Activated CD8-positive, alpha-beta memory T cell treated with anti-CD3 and anti-CD28 coated beads for 24 hours (primary cell): ENCODE results near the gene RAPGEF5.

ENCODE experiments used
- DNase-seq: peaks from one replicate; pipeline ENCODE4 v3.0.0-alpha.2; 2020

RAPGEF5 gene

GRCh38 chr7:22378199-22378980 is 21.4 kb upstream of the RAPGEF5 start:
- DNase-seq = no peak

GRCh38 chr7:22377703-22378102 is 20.7 kb upstream of the RAPGEF5 start:
- no peak for DNase-seq

- no peak for DNase-seq
These were observed 18.6 kb upstream of the RAPGEF5 start for GRCh38 chr7:22375359-22376048.

- DNase-seq = no peak
These were observed 17.0 kb upstream of the RAPGEF5 start for GRCh38 chr7:22373911-22374310.

GRCh38 chr7:22373388-22373787 is 16.4 kb upstream of the RAPGEF5 start:
- DNase-seq = no peak

- DNase-seq = no peak
These were observed 15.9 kb upstream of the RAPGEF5 start for GRCh38 chr7:22372863-22373262.

GRCh38 chr7:22371878-22372277 is 14.9 kb upstream of the RAPGEF5 start:
- DNase-seq = no peak

- no peak for DNase-seq
These were observed 7.9 kb upstream of the RAPGEF5 start for GRCh38 chr7:22364900-22365299.

- DNase-seq = no peak
These were observed 6.9 kb upstream of the RAPGEF5 start for GRCh38 chr7:22363756-22364422.

GRCh38 chr7:22361795-22362194 is 4.8 kb upstream of the RAPGEF5 start:
- DNase-seq = no peak

GRCh38 chr7:22361320-22361719 is 4.4 kb upstream of the RAPGEF5 start:
- no peak for DNase-seq

- DNase-seq = no peak
These were observed 2.1 kb upstream of the RAPGEF5 start for GRCh38 chr7:22358820-22359697.

GRCh38 chr7:22357311-22358175 is 589 bp upstream of the RAPGEF5 start:
- no peak for DNase-seq

- DNase-seq = no peak
These were observed 803 bp downstream of the RAPGEF5 start for GRCh38 chr7:22356010-22356691.

GRCh38 chr7:22355620-22356009 is 1.3 kb downstream of the RAPGEF5 start:
- DNase-seq = no peak

GRCh38 chr7:22354462-22354861 is 2.5 kb downstream of the RAPGEF5 start:
- no peak for DNase-seq

GRCh38 chr7:22352887-22353286 is 4.1 kb downstream of the RAPGEF5 start:
- DNase-seq = no peak

GRCh38 chr7:22351878-22352277 is 5.1 kb downstream of the RAPGEF5 start:
- DNase-seq = no peak

GRCh38 chr7:22351329-22351692 is 5.6 kb downstream of the RAPGEF5 start:
- DNase-seq = no peak

GRCh38 chr7:22350466-22351328 is 6.3 kb downstream of the RAPGEF5 start:
- no peak for DNase-seq
